Activated T-helper 2 cell treated with anti-CD3 and anti-CD28 coated beads, Interferon-gamma antibody, Interleukin-2, Interleukin-4, amounts not matched to agents 10 μg/mL and 5 μg/mL and 100 μg/mL, durations not matched to agents 14 hours and 24 hours and 36 hours (primary cell): ENCODE results near the gene KCNK17. TPM values are rescaled to one million over a fixed set of nuclear protein-coding genes. Genes with fewer than 3 reads are reported as not detected.

ENCODE experiments used
- DNase-seq: peaks from one replicate; pipeline ENCODE4 v3.0.0; 2021; ENCODE audit warnings: low spot score
- H3K27ac Mint-ChIP-seq: one replicate; pipeline ENCODE4 v1.8.0; 2021; ENCODE audit warnings: mixed read lengths
- H3K27me3 Mint-ChIP-seq: one replicate; pipeline ENCODE4 v1.8.0; 2021; ENCODE audit warnings: low read depth, mixed read lengths
- H3K36me3 Mint-ChIP-seq: one replicate; pipeline ENCODE4 v1.8.0; 2021; ENCODE audit warnings: low read depth, mixed read lengths
- H3K4me1 Mint-ChIP-seq: one replicate; pipeline ENCODE4 v1.8.0; 2021; ENCODE audit warnings: low read depth, mixed read lengths
- H3K4me3 Mint-ChIP-seq: one replicate; pipeline ENCODE4 v1.8.0; 2021; ENCODE audit warnings: low read depth, mild to moderate bottlenecking, moderate library complexity, mixed read lengths
- H3K9me3 Mint-ChIP-seq: one replicate; pipeline ENCODE4 v1.8.0; 2021; ENCODE audit warnings: mixed read lengths
- intact Hi-C: fragments of 100-400 bp; cut with micrococcal nuclease; formaldehyde crosslinking; loops from one replicate; pipeline ENCODE4 v1.15.1; 2023
- total RNA-seq: library from RNA; stranded (reverse); gene quantifications from 2 replicates; pipeline ENCODE4 v1.2.3, GENCODE V29; 2022

The KCNK17 gene
- total RNA-seq, 1 donor from 2014 or later: not detected

DNA sequence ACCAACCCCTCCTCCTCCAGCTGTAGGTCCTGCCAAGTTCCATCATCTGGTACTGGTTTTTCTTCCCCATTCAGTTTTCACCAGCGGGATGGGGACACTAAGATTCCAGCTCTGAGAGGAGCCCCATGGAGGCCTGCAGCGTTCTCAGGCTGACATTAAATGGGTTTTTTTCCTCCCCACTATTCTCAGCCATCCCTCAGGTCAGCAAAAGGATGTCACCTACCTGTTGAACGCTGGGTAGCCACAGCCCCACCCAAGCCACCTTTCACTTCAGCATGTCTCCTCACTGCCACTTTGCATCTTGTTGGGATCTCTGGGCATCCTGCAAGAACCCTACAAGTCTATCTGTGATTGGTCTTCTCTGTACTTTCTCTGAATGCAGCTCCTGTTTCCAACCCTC lies 6.8 kb downstream of the KCNK17 start:
- Mint-ChIP-seq H3K36me3 (no peaks in the 10 kb centered on the region), H3K4me1 (peaks cover 7% of the 10 kb centered on the region), H3K4me3 (no peak overlapping the region), H3K27ac (no peak overlapping the region), H3K9me3 (no peaks in the 10 kb centered on the region), H3K27me3 (peaks cover 24% of the 10 kb centered on the region)
- DNase-seq: no peak
- intact Hi-C loops: no loop called here

DNA sequence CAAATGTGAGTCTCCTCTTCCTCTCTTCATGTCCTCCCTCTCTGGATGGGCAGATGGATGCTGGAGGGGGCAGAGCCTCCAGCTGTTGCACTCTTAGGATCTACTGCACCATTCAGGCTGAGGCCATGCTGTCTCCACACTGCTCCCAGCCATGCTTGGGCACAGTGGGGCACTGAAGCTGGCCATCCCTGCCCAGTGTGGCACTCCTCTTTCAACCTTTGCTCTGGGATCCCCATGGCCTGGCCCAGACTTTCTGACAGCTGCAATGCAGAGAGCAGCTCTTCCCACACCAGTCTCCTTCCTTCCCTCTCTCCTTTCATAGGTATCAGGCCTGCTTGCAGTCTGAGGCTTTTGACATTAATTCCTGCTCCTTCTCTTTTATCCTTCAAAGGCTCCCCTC lies 9.3 kb downstream of the KCNK17 start:
- no peak overlapping the region for H3K27ac Mint-ChIP-seq
- intact Hi-C loops: no loop called here
- no peaks in the 10 kb centered on the region for H3K36me3 Mint-ChIP-seq
- H3K4me3 Mint-ChIP-seq: no peak overlapping the region
- DNase-seq: no peak
- peaks cover 6% of the 10 kb centered on the region for H3K27me3 Mint-ChIP-seq
- H3K4me1 Mint-ChIP-seq: peaks cover 8% of the 10 kb centered on the region
- H3K9me3 Mint-ChIP-seq: no peaks in the 10 kb centered on the region

DNA sequence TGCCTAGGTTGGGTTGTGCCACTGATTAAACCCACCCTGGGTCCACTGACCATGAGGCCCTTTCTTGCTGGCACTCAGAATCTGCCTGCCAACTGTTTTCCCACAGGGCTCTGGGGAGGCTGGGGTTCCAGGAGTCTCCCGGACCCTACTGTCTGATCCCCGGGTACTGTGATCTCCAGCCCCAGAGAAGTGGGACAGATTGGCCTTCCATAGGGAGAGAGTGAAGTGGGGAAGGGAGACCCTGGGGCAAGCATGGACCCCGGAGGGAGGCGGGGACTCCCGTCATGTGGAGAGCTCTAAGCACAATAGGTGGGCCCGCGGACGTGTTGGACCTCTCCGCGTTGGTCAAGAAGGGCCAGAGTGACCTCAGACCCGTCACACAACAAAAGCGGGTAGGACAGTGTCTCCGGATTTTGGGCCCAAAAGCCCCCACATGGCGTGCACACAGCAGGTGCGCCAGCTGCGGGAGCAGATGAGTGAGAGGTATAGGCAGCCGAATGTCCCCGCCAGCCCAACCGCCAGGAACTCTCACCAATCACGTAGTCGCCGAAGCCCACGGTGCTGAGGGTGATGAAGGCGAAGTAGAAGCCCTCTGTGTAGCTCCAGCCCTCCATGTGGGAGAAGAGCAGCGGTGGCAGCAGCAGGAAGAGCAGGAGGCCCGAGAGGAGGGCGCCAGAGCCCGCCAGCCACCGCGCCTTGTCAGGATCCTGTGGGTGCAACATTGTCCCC lies 10.6 kb downstream of the KCNK17 start:
- Mint-ChIP-seq H3K36me3 (no peaks in the 10 kb centered on the region), H3K27ac (no peak overlapping the region), H3K4me3 (no peak overlapping the region), H3K27me3 (peaks cover 4% of the 10 kb centered on the region), H3K9me3 (no peaks in the 10 kb centered on the region), H3K4me1 (peaks cover 8% of the 10 kb centered on the region)
- intact Hi-C loops: loop anchor here (1.0 to 2.0 kb wide), 5 partner anchors 74 to 431 kb away; partner anchors contain the start of gene KCNK5
- DNase-seq: no peak

DNA sequence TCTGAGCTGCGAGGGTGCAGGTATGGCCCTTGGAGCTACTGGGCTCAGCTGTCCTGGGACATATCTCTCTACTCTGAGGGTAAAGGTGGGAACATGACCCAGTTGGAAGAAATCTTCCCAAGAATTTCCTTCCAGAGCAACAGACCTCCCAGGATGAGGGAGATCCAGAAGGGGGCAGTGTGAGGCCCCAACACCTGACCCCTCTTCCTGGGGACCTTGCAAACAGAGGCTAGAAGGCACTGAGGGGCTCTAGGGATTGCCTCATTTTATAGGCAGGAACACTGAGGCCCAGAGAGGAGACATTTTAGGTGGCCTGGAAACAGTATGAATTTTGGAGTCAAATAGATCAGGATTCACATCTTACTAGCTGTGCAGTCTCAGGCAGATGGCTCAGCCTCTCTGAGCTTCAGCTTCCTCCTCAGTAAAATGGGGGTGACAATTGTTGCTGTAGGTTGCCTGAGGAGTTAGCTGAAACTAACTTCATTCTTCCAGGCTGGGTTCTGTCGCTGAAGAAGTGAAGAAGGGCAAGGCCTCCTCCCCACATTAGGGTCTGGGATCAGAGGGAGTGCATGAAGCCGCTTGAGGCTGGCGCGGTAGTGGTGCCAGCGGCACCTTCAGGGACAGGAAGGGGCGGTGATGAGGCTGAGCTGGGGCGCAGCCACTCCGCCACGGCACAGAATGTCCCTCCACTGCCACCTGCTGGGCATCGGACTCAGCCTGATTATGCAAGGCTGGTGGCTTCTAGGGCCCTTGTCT lies 11.4 kb downstream of the KCNK17 start:
- Mint-ChIP-seq H3K9me3 (no peaks in the 10 kb centered on the region), H3K27ac (peak overlapping the region; percentile 20)

DNA sequence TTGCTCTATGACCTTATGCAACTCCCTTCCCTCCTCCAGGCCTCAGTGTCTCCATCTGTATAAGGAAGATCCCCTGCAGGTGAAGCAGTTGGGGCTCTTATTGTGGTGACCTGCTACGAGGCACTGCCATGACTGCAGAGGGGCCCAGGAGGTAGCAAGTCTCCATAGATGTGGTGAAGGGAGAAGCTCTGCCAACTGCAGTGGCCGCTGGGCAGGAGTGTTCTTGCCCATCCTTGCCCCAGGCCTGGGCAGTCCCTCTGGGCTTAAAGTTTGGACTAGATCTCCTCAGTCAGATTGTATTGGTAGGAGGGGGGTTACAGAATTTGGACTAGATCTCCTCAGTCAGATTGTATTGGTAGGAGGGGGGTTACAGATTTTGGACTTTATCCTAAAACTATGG lies 12.2 kb downstream of the KCNK17 start:
- intact Hi-C loops: loop anchor here (2.0 kb wide), 3 partner anchors 215 to 429 kb away; no protein-coding TSS in a partner anchor
- no peak overlapping the region for H3K4me3 Mint-ChIP-seq
- H3K27ac Mint-ChIP-seq: no peak overlapping the region

More for the DNA sequence above, 11.4 kb downstream of the KCNK17 start:
- Mint-ChIP-seq H3K36me3 (no peaks in the 10 kb centered on the region), H3K4me3 (peak overlapping the region; percentile 40), H3K27me3 (peaks cover 4% of the 10 kb centered on the region), H3K4me1 (peaks cover 8% of the 10 kb centered on the region)
- intact Hi-C loops: loop anchor here (1.0 to 2.0 kb wide), 5 partner anchors 74 to 430 kb away; partner anchors contain the start of gene KCNK5
- peak; percentile 77 for DNase-seq

DNA sequence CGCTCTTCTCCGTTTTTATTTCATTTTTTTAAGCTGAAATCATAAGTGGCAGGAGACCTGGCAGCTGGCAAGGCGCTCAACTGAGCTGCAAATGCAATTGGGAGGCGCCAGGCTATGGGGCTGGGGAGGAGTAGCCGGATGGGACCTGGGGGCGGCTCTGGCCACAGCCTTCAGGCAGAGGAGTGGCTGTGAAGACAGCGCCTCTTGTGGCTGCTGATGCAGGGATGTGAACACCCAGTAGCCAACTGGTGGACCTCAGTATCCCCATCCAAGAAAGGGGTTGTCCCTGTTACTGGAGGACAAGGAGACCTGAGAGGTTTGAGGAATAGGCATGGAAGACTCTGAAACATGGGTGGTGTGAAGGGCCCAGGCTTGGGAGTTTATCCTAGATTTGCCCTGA lies 12.6 kb downstream of the KCNK17 start:
- Mint-ChIP-seq H3K36me3 (no peaks in the 10 kb centered on the region), H3K9me3 (no peaks in the 10 kb centered on the region), H3K4me3 (no peak overlapping the region), H3K27me3 (no peaks in the 10 kb centered on the region), H3K4me1 (peaks cover 8% of the 10 kb centered on the region), H3K27ac (no peak overlapping the region)
- no peak for DNase-seq
- intact Hi-C loops: loop anchor here (2.0 kb wide), 3 partner anchors 215 to 429 kb away; no protein-coding TSS in a partner anchor

More for the DNA sequence above, 12.2 kb downstream of the KCNK17 start:
- no peak for DNase-seq
- Mint-ChIP-seq H3K27me3 (no peaks in the 10 kb centered on the region), H3K9me3 (no peaks in the 10 kb centered on the region), H3K36me3 (no peaks in the 10 kb centered on the region), H3K4me1 (peaks cover 8% of the 10 kb centered on the region)

DNA sequence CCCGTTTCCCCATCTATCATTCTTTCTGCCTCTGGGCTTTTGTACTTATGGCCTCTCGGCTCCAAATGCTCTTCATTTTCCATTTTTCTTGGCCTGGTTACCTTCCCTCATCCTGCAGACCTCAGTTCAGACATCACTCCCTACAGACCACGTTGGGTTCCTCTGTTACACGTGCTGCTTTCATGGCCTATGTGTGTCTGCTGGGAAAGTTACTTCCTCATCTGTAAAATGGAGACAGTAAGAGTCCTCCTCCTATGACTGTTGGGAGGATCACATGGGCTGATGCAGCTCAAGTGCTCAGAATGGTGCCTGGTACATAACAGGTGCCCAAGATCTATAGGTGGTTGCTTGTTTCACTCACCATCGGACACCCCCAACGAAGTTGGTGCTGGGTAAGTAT lies 13.5 kb downstream of the KCNK17 start:
- H3K36me3 Mint-ChIP-seq: no peaks in the 10 kb centered on the region
- no peaks in the 10 kb centered on the region for H3K27me3 Mint-ChIP-seq
- H3K4me1 Mint-ChIP-seq: peaks cover 8% of the 10 kb centered on the region
- no peak overlapping the region for H3K27ac Mint-ChIP-seq
- intact Hi-C loops: no loop called here
- no peak overlapping the region for H3K4me3 Mint-ChIP-seq
- DNase-seq: no peak
- H3K9me3 Mint-ChIP-seq: no peaks in the 10 kb centered on the region

DNA sequence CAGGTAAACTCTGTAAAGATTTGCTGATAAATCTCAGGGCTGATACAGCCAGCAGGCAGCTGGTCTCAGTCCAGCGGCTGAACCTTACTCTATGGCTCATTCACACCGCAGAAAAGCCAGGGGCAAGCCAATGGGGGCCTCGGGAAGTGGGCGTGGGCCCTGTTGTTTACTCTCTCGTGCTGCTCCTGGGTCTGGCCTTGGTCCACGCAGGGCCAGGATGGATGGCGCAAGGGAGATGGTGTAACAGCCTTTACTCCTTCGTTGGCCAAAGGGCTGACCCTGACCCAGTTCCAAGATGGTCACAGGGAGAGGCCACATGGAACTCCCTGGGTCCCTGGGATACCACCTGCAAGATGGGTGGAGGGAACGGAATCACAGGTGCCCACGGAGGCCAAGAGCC lies 16.2 kb downstream of the KCNK17 start:
- Mint-ChIP-seq H3K27ac (no peak overlapping the region), H3K4me1 (peaks cover 7% of the 10 kb centered on the region), H3K36me3 (no peaks in the 10 kb centered on the region), H3K9me3 (no peaks in the 10 kb centered on the region), H3K27me3 (no peaks in the 10 kb centered on the region), H3K4me3 (no peak overlapping the region)
- intact Hi-C loops: no loop called here
- DNase-seq: no peak

DNA sequence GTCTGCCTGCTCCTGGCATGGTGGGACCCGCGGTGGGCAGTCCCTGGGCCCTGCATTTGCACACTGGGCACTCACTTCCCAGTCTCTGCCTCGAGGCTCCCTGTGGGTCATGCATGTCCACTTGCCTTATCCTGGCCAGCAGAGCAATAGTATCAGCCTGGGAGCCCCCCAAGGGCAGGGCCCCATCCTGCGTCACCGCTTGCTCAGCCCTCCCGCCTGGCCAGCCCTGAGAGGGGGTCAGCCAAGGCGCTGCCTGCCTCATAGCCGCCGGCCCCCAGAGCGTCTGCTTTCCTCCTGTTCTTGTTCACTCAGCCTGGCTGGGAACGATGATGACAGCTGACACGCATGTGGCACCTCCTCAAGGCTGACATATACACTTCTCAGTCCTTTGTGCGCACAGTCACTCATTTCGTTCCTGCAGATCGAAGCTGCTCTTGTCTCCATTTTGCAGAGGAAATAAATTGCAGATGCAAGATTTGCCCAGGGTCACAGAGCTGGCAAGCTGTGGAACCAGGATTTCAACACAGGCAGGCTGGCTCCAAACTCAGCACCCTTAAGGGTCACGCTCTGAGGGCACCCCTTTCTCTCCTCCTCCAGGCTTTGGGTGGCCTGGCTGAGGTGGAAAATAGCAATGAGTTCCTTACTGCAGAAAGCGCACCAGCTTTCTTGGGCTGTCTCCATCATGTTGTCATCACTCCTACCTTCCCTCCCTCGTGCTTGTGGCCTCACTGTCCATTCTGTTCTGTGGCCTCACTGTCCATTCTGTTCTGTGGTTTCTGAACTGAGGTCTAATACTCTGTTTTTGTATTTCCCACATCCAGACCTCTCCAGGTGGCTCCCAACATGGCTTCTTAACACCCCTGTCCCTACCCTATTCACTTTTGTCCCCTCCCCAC lies 17.2 kb downstream of the KCNK17 start:
- Mint-ChIP-seq H3K36me3 (no peaks in the 10 kb centered on the region), H3K9me3 (no peaks in the 10 kb centered on the region), H3K27ac (no peak overlapping the region), H3K4me3 (no peak overlapping the region), H3K4me1 (no peaks in the 10 kb centered on the region), H3K27me3 (no peaks in the 10 kb centered on the region)
- DNase-seq: no peak
- intact Hi-C loops: no loop called here

DNA sequence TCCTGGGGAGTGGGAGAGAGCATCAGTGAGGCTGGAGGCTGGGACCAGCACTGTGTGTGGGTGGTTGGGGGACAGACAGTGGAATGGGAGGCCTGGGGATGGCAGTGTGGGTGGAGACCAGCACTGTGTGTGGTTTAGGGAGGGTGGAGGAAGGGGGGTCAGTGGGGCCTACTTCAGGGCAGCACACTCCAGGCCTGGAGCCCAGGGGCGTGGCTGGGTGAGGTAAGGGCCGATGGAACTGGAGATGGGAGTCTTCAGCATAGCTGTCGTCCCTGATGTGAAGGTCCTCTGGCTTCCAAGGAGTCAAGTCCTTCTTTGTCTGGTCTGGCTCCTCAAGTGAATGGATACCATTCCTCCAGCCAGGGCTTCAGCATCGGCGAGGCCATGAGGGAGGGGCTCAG lies 18.6 kb downstream of the KCNK17 start:
- DNase-seq: no peak
- no peaks in the 10 kb centered on the region for H3K4me1 Mint-ChIP-seq
- no peaks in the 10 kb centered on the region for H3K27me3 Mint-ChIP-seq
- no peak overlapping the region for H3K27ac Mint-ChIP-seq
- H3K4me3 Mint-ChIP-seq: no peak overlapping the region
- H3K36me3 Mint-ChIP-seq: no peaks in the 10 kb centered on the region
- intact Hi-C loops: no loop called here
- H3K9me3 Mint-ChIP-seq: no peaks in the 10 kb centered on the region

DNA sequence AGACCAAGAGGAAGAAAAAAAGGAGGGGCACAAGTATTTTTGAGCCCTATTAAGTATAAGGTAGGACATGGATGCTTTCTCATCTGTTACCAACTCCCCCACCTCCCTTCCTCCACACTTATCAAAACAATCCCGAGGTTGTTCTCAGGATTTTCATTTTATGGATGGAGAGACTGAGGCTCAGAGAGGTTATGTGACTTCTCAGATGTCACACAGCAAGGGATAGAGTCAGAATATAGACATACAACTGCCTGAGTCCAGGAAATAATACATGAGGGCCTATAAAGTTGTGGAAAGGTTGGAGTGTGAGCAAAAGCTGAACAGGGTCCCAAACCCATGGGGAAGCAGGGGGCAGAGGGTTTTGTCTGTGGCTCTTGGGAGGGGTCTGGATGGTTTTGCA lies 19.3 kb downstream of the KCNK17 start:
- Mint-ChIP-seq H3K36me3 (no peaks in the 10 kb centered on the region), H3K27me3 (no peaks in the 10 kb centered on the region), H3K9me3 (no peaks in the 10 kb centered on the region), H3K4me3 (no peak overlapping the region), H3K27ac (no peak overlapping the region), H3K4me1 (no peaks in the 10 kb centered on the region)
- intact Hi-C loops: no loop called here
- no peak for DNase-seq

DNA sequence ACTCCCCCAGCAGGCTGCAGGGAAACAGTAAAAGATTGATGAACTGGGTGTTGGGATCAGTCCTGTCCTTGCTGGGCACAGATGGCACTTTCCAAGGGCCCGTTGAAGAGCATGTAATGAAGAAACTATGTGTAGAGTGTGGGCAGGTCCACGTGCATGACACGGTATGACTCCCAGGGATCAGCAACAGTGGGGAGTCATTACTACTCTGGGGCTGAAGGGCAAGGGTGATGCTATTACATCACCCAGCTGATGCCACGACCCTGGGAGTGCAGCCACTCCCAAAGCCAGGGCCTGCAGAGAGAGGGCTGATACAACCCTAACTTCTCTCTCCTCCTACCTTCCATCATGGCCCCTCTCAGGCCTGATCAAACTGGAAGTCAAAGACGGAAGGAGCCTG lies 20.1 kb downstream of the KCNK17 start:
- no peak overlapping the region for H3K4me3 Mint-ChIP-seq
- no peaks in the 10 kb centered on the region for H3K36me3 Mint-ChIP-seq
- peaks cover 4% of the 10 kb centered on the region for H3K4me1 Mint-ChIP-seq
- H3K9me3 Mint-ChIP-seq: no peaks in the 10 kb centered on the region
- no peak overlapping the region for H3K27ac Mint-ChIP-seq
- no peaks in the 10 kb centered on the region for H3K27me3 Mint-ChIP-seq
- intact Hi-C loops: no loop called here
- no peak for DNase-seq
